Endothelial cell of umbilical vein (primary cell): ENCODE data around the gene NR4A3.

Experiments used
- EZH2 ChIP-seq: IDR thresholded peaks from 2 replicates; pipeline ENCODE4 v1.6.1; 2012; ENCODE audit warnings: borderline replicate concordance, low read depth, mild to moderate bottlenecking, moderate library complexity, low read length, inconsistent platforms; ENCODE audit not compliant: severe bottlenecking
- JUN ChIP-seq: IDR thresholded peaks from 2 replicates; pipeline ENCODE4 v1.6.1; 2011; ENCODE audit warnings: borderline replicate concordance, low read depth; ENCODE audit not compliant: insufficient read length, insufficient read depth
- POLR2A ChIP-seq: IDR thresholded peaks from 2 replicates; pipeline ENCODE4 v1.6.1; 2012; ENCODE audit warnings: low read depth, mild to moderate bottlenecking, control low read depth, low read length
- POLR2AphosphoS5 ChIP-seq: IDR thresholded peaks from 2 replicates; pipeline ENCODE4 v1.6.1; 2012; ENCODE audit warnings: low read depth, mild to moderate bottlenecking, control low read depth, low read length, moderate library complexity; ENCODE audit not compliant: insufficient read depth
- TF ChIP-seq, protein P1 (sequence below), 2 donors: IDR thresholded peaks; 1 replicate in 1 of 2; 2 replicates in 1 of 2; pipeline ENCODE4 v1.5.1; 2011; ENCODE audit warnings: low read length in 2 of 2, mild to moderate bottlenecking in 2 of 2, moderate library complexity in 2 of 2, control low read depth in 1 of 2, inconsistent platforms in 1 of 2, low read depth in 1 of 2; ENCODE audit not compliant: insufficient read depth in 1 of 2; ENCODE audit errors: extremely low read depth in 1 of 2

DNA sequence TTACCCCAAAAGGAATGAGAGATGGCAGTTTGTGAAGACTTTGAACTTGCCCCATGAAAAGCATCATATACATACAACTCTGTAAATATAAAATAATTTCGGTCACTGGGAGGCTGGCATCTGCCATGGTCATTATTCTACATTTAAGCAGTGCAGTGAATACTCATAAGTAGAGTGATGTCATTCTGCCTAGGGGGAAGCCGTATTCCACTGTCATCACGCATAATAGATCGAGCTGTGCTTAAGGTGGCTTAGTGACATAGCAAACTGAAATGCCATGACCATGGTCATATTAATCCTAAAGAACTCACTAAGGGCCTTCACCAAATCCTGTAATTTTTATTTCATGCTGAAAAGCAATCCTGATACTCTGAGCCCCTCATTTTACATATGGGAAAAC, 42.4 kb upstream of the NR4A3 start:
- TF ChIP-seq, protein P1, sequence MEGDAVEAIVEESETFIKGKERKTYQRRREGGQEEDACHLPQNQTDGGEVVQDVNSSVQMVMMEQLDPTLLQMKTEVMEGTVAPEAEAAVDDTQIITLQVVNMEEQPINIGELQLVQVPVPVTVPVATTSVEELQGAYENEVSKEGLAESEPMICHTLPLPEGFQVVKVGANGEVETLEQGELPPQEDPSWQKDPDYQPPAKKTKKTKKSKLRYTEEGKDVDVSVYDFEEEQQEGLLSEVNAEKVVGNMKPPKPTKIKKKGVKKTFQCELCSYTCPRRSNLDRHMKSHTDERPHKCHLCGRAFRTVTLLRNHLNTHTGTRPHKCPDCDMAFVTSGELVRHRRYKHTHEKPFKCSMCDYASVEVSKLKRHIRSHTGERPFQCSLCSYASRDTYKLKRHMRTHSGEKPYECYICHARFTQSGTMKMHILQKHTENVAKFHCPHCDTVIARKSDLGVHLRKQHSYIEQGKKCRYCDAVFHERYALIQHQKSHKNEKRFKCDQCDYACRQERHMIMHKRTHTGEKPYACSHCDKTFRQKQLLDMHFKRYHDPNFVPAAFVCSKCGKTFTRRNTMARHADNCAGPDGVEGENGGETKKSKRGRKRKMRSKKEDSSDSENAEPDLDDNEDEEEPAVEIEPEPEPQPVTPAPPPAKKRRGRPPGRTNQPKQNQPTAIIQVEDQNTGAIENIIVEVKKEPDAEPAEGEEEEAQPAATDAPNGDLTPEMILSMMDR (IDR thresholded peaks at IDR 0.05; ENCODE audit: extremely low read depth in 1 of 2, insufficient read depth in 1 of 2, low read depth in 1 of 2, low read length in 2 of 2), result no peak
- no peak for TF ChIP-seq POLR2AphosphoS5
- TF ChIP-seq POLR2A, result no peak
- TF ChIP-seq EZH2, result no peak
- TF ChIP-seq JUN, result no peak
